Measurements from ENCODE around the gene ADAM22.

DNA sequence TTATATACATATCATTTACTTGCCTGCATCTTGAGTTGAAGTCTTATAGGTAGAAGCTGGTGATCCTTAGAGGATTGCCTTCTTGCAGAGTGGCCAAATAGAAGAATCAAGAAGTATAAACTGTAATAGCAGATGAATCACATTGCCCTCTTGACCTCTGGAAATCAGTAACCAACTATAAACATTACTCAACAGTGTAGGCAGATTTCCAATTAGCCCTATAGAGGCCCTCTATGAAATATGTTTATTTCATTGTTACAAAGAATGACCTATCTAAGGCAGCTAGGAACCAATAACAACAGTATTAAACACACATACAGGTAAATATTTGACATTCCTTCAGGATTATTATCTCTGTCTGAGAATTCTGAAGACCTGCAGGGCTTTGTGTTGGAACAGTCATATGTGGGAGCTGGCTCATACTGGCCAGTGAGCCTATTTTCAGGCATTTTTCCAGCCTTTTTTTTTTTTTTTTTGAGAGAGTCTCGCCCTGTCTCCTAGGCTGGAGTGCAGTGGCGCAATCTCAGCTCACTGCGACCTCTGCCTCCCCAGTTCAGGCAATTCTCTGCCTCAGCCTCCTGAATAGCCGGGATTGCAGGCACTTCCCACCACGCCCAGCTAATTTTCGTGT, 292.9 kb downstream of the ADAM22 start:
- TF ChIP-seq CTCF (IDR thresholded peaks at IDR 0.05) (no peak), POLR2A (IDR thresholded peaks at IDR 0.05) (no peak)

Measured in ovary (tissue), 3 donors.